PC-3 (cell line): ENCODE data around the gene CLCC1. TPM values are rescaled to one million over a fixed set of nuclear protein-coding genes. Genes with fewer than 3 reads are reported as not detected.

Experiments
- ATAC-seq: fragments of 200-7000 bp; cut with Tn5 transposase; 2 replicates; pipeline ENCODE4 v1.9.1; 2020; ENCODE audit warnings: mild to moderate bottlenecking, moderate library complexity
- BruUV-seq: library from RNA; stranded (reverse); fragments of 400-500 nt; replicated peaks from 2 replicates; lab custom pipeline; 2021; lab: Mats Ljungman, UMichigan
- CTCF ChIA-PET: fragments of 300-600 bp; sonication (Branson Sonifier 250); formaldehyde crosslinking; loops from one replicate; lab custom pipeline; 2022; ENCODE audit warnings: antibody characterized with exemption; lab: Charles Lee
- POLR2A ChIA-PET: fragments of 300-600 bp; sonication (Branson Sonifier 250); formaldehyde crosslinking; loops from one replicate; lab custom pipeline; 2022; ENCODE audit warnings: antibody characterized with exemption; ENCODE audit not compliant: unreplicated experiment; lab: Charles Lee
- DNase-seq: peaks from one replicate; pipeline ENCODE4 v3.0.0-alpha.2; 2015
- H2AFZ ChIP-seq: fragments of 300-600 bp; sonication (generic); 2 replicates; pipeline ENCODE4 v1.6.0; 2016; ENCODE audit warnings: antibody characterized with exemption, low read length
- H3F3A ChIP-seq: fragments of 300-600 bp; sonication (generic); one replicate; pipeline ENCODE4 v1.6.0; 2017; ENCODE audit warnings: antibody characterized with exemption, low read length, control low read depth, mild to moderate bottlenecking; ENCODE audit not compliant: unreplicated experiment
- H3K27ac ChIP-seq: fragments of 300-600 bp; sonication (generic); 2 replicates; pipeline ENCODE4 v1.5.1; 2016; ENCODE audit warnings: mild to moderate bottlenecking, low read length
- H3K27me3 ChIP-seq: fragments of 300-600 bp; sonication (generic); 2 replicates; pipeline ENCODE4 v1.6.1; 2016; ENCODE audit warnings: low read length, mixed read lengths
- H3K36me3 ChIP-seq: fragments of 300-600 bp; sonication (generic); 2 replicates; pipeline ENCODE4 v1.6.1; 2016; ENCODE audit warnings: low read depth, mixed run types, low read length, mixed read lengths
- H3K4me1 ChIP-seq: fragments of 300-600 bp; sonication (generic); 2 replicates; pipeline ENCODE4 v1.5.1; 2016; ENCODE audit warnings: low read length; ENCODE audit not compliant: insufficient read depth
- H3K4me2 ChIP-seq: fragments of 300-600 bp; sonication (generic); 2 replicates; pipeline ENCODE4 v1.6.0; 2016; ENCODE audit warnings: low read length
- H3K4me3 ChIP-seq: fragments of 300-600 bp; sonication (generic); 2 replicates; pipeline ENCODE4 v1.5.1; 2016; ENCODE audit warnings: mild to moderate bottlenecking, low read length, mixed read lengths
- H3K79me2 ChIP-seq: fragments of 300-600 bp; sonication (generic); 2 replicates; pipeline ENCODE4 v1.6.1; 2017; ENCODE audit warnings: low read length, mixed read lengths
- H3K9ac ChIP-seq: fragments of 300-600 bp; sonication (generic); 2 replicates; pipeline ENCODE4 v1.6.0; 2016; ENCODE audit warnings: mild to moderate bottlenecking, low read length
- H3K9me2 ChIP-seq: fragments of 300-600 bp; sonication (generic); replicated peaks from 2 replicates; pipeline ENCODE4 v1.6.1; 2016; ENCODE audit warnings: mixed run types, low read length, mixed read lengths
- H3K9me3 ChIP-seq: fragments of 300-600 bp; sonication (generic); 2 replicates; pipeline ENCODE4 v1.6.1; 2016; ENCODE audit warnings: low read length, mixed read lengths
- H4K20me1 ChIP-seq: fragments of 300-600 bp; sonication (generic); 2 replicates; pipeline ENCODE4 v1.6.1; 2016; ENCODE audit warnings: low read length, mixed read lengths
- CTCF ChIP-seq: fragments of 300-600 bp; sonication (generic); conservative IDR thresholded peaks from 2 replicates; pipeline ENCODE4 v1.5.1; 2017; ENCODE audit warnings: antibody characterized with exemption, low read depth, mild to moderate bottlenecking, low read length
- EZH2 ChIP-seq: fragments of 300-600 bp; sonication (generic); IDR thresholded peaks from one replicate; pipeline ENCODE4 v1.6.1; 2017; ENCODE audit warnings: antibody characterized with exemption, mild to moderate bottlenecking, low read length; ENCODE audit not compliant: unreplicated experiment
- EZH2phosphoT487 ChIP-seq: fragments of 300-600 bp; sonication (generic); IDR thresholded peaks from 2 replicates; pipeline ENCODE4 v1.6.1; 2018; ENCODE audit warnings: mild to moderate bottlenecking, antibody characterized with exemption, low read length, borderline replicate concordance
- intact Hi-C: fragments of 100-400 bp; cut with micrococcal nuclease; formaldehyde crosslinking; loops from 2 replicates; pipeline ENCODE4 v1.9.0; 2023
- total RNA-seq: library from RNA; depleted of rRNA; stranded (reverse); fragments of >200 nt; gene quantifications from 2 replicates; pipeline ENCODE4 v1.2.3, GENCODE V29; 2014

The CLCC1 gene
- total RNA-seq, 1 experiment from 2014 or later: 30.4 TPM

DNA sequence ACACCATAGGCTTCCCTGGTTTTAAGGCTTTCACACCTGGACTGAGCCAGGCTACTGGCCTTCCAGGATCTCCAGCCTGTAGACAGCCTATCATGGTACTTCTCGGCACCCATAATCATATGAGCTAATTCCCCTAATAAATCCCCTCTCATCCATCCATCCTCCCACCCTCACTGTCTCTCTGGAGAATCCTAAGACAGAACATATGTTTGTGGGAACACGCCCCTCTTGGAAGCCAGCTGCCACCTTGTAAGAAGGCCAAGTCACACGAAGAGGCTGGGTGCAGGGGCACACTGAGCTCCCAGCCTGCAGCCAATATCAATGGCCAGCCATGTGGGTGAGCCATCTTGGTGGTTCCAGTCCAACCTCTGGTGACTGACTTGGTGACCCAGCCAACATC lies 7.4 kb downstream of the CLCC1 start:
- H3K4me3 ChIP-seq: no peak overlapping the region
- intact Hi-C loops: no loop called here
- H3K9me3 ChIP-seq: no peaks in the 10 kb centered on the region
- H3K9me2 ChIP-seq: no peaks in the 10 kb centered on the region
- H3K9ac ChIP-seq: no peak overlapping the region
- H3K27ac ChIP-seq: no peak overlapping the region
- H2AFZ ChIP-seq: no peak overlapping the region
- ChIA-PET CTCF (no interaction called here), POLR2A (no interaction called here)
- ATAC-seq: no peak
- H3K4me1 ChIP-seq: no peaks in the 10 kb centered on the region
- TF ChIP-seq EZH2phosphoT487 (no peak), CTCF (no peak), EZH2 (no peak)
- no peaks in the 10 kb centered on the region for H3F3A ChIP-seq
- peaks cover 88% of the 10 kb centered on the region for H3K79me2 ChIP-seq
- H4K20me1 ChIP-seq: no peaks in the 10 kb centered on the region; the same call in 1 of the 2 replicates
- H3K4me2 ChIP-seq: no peak overlapping the region
- H3K27me3 ChIP-seq: no peaks in the 10 kb centered on the region
- no peak for DNase-seq
- H3K36me3 ChIP-seq: 0 out of 2 replicates have a peak, but pooled peaks cover 7% of the 10 kb centered on the region
- BruUV-seq: no TSS peak

DNA sequence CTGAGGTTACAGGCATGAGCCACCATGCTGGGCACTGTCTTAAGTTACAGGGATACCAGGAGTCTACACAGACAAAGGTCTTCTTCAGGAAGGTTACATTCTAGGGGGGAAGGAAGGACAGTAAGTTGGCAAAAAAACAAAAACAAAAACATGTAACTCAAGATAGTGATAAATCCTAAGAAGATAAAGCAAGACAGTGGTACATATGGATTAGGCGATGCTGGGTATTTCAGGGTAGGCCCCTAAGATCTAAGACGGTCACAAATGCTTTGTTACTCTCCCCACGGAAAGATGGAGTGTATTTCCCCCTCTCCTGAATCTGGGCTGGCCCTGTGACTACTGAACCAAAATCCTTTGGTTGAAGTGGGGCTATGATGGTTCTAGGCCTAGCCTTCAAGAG lies 8.2 kb downstream of the CLCC1 start:
- peaks cover 7% of the 10 kb centered on the region; the same call in 1 of the 2 replicates for H3K36me3 ChIP-seq
- no peaks in the 10 kb centered on the region; the same call in 1 of the 2 replicates for H4K20me1 ChIP-seq
- POLR2A ChIA-PET: no interaction called here

More for the DNA sequence above, 8.2 kb downstream of the CLCC1 start:
- Histone ChIP-seq H3K4me2 (no peak overlapping the region), H2AFZ (no peak overlapping the region), H3K4me1 (no peaks in the 10 kb centered on the region), H3K9me2 (no peaks in the 10 kb centered on the region), H3F3A (no peaks in the 10 kb centered on the region), H3K27me3 (no peaks in the 10 kb centered on the region), H3K9me3 (no peaks in the 10 kb centered on the region), H3K9ac (no peak overlapping the region), H3K4me3 (no peak overlapping the region), H3K27ac (no peak overlapping the region), H3K79me2 (peaks cover 85% of the 10 kb centered on the region)
- TF ChIP-seq EZH2phosphoT487 (no peak), CTCF (no peak), EZH2 (no peak)
- DNase-seq (no peak), ATAC-seq (no peak)
- intact Hi-C loops: no loop called here
- CTCF ChIA-PET: no interaction called here
- BruUV-seq: no TSS peak
